SK-N-SH (cell line): ENCODE results near the gene CCDC148. TPM values are rescaled to one million over a fixed set of nuclear protein-coding genes. Genes with fewer than 3 reads are reported as not detected.

Experiments
- CTCF ChIA-PET: fragments of 300-600, 350-600 bp; formaldehyde crosslinking; extraction: SDS; loops from one replicate; lab custom pipeline; 2021; lab: Yijun Ruan, JAX
- POLR2A ChIA-PET: fragments of 350-600 bp; sonication (Branson Sonifier 250); formaldehyde crosslinking; extraction: SDS; loops from one replicate; lab custom pipeline; 2020; ENCODE audit warnings: antibody characterized with exemption, inconsistent platforms; lab: Yijun Ruan, JAX
- DNase-seq: peaks from one replicate; pipeline ENCODE4 v3.0.0; 2012
- H2AFZ ChIP-seq: fragments of 200-600 bp; sonication (generic); 2 replicates; pipeline ENCODE4 v1.8.1; 2016; ENCODE audit warnings: antibody characterized with exemption, mild to moderate bottlenecking, low read depth
- H3F3A ChIP-seq: fragments of 200-600 bp; sonication (generic); replicated peaks from 2 replicates; pipeline ENCODE3; 2016; ENCODE audit warnings: antibody characterized with exemption, mild to moderate bottlenecking; ENCODE audit not compliant: insufficient read depth
- H3K27ac ChIP-seq, 2 experiments: fragments of 200-500 bp in 1 of 2; fragments of 200-600 bp in 1 of 2; sonication (Bioruptor generic) in 1 of 2; sonication (generic), shearing (Covaris generic) in 1 of 2; 2 replicates each; pipeline versions ENCODE4 v1.5.1 to v1.6.1; 2014 to 2016; ENCODE audit warnings: low read depth in 2 of 2, inconsistent platforms in 1 of 2, low read length in 1 of 2, mild to moderate bottlenecking in 1 of 2, mixed read lengths in 1 of 2
- H3K27me3 ChIP-seq: fragments of 200-600 bp; sonication (generic), shearing (Covaris generic); 2 replicates; pipeline ENCODE4 v1.6.1; 2016; ENCODE audit warnings: mixed run types; ENCODE audit not compliant: insufficient read depth
- H3K36me3 ChIP-seq, 2 experiments: fragments of 200-500 bp in 1 of 2; fragments of 200-600 bp in 1 of 2; sonication (Bioruptor generic) in 1 of 2; sonication (generic) in 1 of 2; replicated peaks in 1 of 2; 2 replicates each; pipeline versions ENCODE3 to v1.5.1; 2014 to 2016; ENCODE audit warnings: low read length in 1 of 2, mild to moderate bottlenecking in 1 of 2; ENCODE audit not compliant: insufficient read depth in 2 of 2, control insufficient read depth in 1 of 2
- H3K4me1 ChIP-seq, 2 experiments: fragments of 200-500 bp in 1 of 2; fragments of 200-600 bp in 1 of 2; sonication (Bioruptor generic) in 1 of 2; sonication (generic), shearing (Covaris generic) in 1 of 2; 2 replicates each; pipeline versions ENCODE4 v1.5.1 to v1.6.1; 2014 to 2016; ENCODE audit warnings: low read depth in 1 of 2, low read length in 1 of 2, mixed run types in 1 of 2; ENCODE audit not compliant: insufficient read depth in 2 of 2, control insufficient read depth in 1 of 2
- H3K4me2 ChIP-seq: fragments of 200-600 bp; sonication (generic), shearing (Covaris generic); 2 replicates; pipeline ENCODE4 v1.6.1; 2017; ENCODE audit warnings: mixed run types
- H3K4me3 ChIP-seq, 2 experiments: fragments of 200-500 bp in 1 of 2; fragments of 200-600 bp in 1 of 2; sonication (Bioruptor generic) in 1 of 2; sonication (generic), shearing (Covaris generic) in 1 of 2; 2 replicates each; pipeline versions ENCODE4 v1.5.1 to v1.8.1; 2014 to 2016; ENCODE audit warnings: low read depth in 2 of 2, inconsistent platforms in 1 of 2, low read length in 1 of 2, mild to moderate bottlenecking in 1 of 2, mixed read lengths in 1 of 2, moderate library complexity in 1 of 2
- H3K79me2 ChIP-seq: fragments of 200-600 bp; sonication (generic); 2 replicates; pipeline ENCODE4 v1.8.1; 2017; ENCODE audit warnings: mild to moderate bottlenecking; ENCODE audit not compliant: insufficient read depth
- H3K9ac ChIP-seq: fragments of 200-600 bp; sonication (generic); 2 replicates; pipeline ENCODE4 v1.6.1; 2017; ENCODE audit warnings: mixed run types
- H3K9me2 ChIP-seq: fragments of 200-600 bp; sonication (generic); 2 replicates; pipeline ENCODE4 v1.6.1; 2017; ENCODE audit warnings: mixed run types
- H3K9me3 ChIP-seq: fragments of 200-600 bp; sonication (generic); 2 replicates; pipeline ENCODE4 v1.6.1; 2017; ENCODE audit warnings: mixed run types, mild to moderate bottlenecking, moderate library complexity
- H4K20me1 ChIP-seq: fragments of 200-600 bp; sonication (generic); 2 replicates; pipeline ENCODE4 v1.6.1; 2017; ENCODE audit warnings: mild to moderate bottlenecking, mixed run types; ENCODE audit not compliant: insufficient read depth
- ELF1 ChIP-seq: IDR thresholded peaks from 2 replicates; pipeline ENCODE4 v1.4.0; 2012
- EP300 ChIP-seq, 2 experiments: IDR thresholded peaks; 2 replicates each; pipeline versions ENCODE4 v1.4.0 to v1.6.1; 2012; ENCODE audit warnings: borderline replicate concordance in 1 of 2, low read depth in 1 of 2, low read length in 1 of 2
- FOSL2 ChIP-seq: IDR thresholded peaks from 2 replicates; pipeline ENCODE4 v1.4.0; 2012; ENCODE audit warnings: low read depth, mild to moderate bottlenecking, moderate library complexity, borderline replicate concordance
- FOXM1 ChIP-seq: IDR thresholded peaks from 2 replicates; pipeline ENCODE4 v1.4.0; 2012; ENCODE audit warnings: low read depth, mild to moderate bottlenecking
- GATA2 ChIP-seq: sonication (generic); formaldehyde crosslinking; IDR thresholded peaks from 2 replicates; pipeline ENCODE4 v1.5.0; 2020; ENCODE audit warnings: mild to moderate bottlenecking, missing genetic modification reagents
- JUND ChIP-seq: IDR thresholded peaks from 2 replicates; pipeline ENCODE4 v1.4.0; 2012
- MAX ChIP-seq: IDR thresholded peaks from 2 replicates; pipeline ENCODE4 v1.4.0; 2012; ENCODE audit warnings: low read depth
- NFIC ChIP-seq: IDR thresholded peaks from 2 replicates; pipeline ENCODE4 v1.4.0; 2012; ENCODE audit warnings: borderline replicate concordance
- POLR2AphosphoS5 ChIP-seq: IDR thresholded peaks from 2 replicates; pipeline ENCODE4 v1.6.1; 2012; ENCODE audit warnings: low read depth, low read length
- RXRA ChIP-seq: IDR thresholded peaks from 2 replicates; pipeline ENCODE4 v1.4.0; 2012; ENCODE audit warnings: low read depth, mild to moderate bottlenecking, borderline replicate concordance
- SIN3A ChIP-seq: IDR thresholded peaks from 2 replicates; pipeline ENCODE4 v1.6.1; 2012; ENCODE audit warnings: low read depth, mild to moderate bottlenecking, low read length, moderate library complexity, borderline replicate concordance
- TCF12 ChIP-seq: IDR thresholded peaks from 2 replicates; pipeline ENCODE4 v1.4.0; 2012
- YY1 ChIP-seq: IDR thresholded peaks from 2 replicates; pipeline ENCODE4 v1.4.0; 2012; ENCODE audit warnings: low read depth, mild to moderate bottlenecking
- WGBS: methylation state at CpG from one replicate; pipeline ENCODE4 v1.1.6; 2017; ENCODE audit warnings: low lambda C conversion rate; 5-methylcytosine and 5-hydroxymethylcytosine counted together
- polyA plus RNA-seq, 3 experiments: library from polyadenylated mRNA; depleted of rRNA; stranded (reverse); fragments of >200 nt; gene quantifications; 2 replicates each; pipeline ENCODE4 v1.2.3, GENCODE V29; 2012
- TF ChIP-seq, protein P1 (sequence below): IDR thresholded peaks from 2 replicates; pipeline ENCODE4; 2012
- TF ChIP-seq, protein P2 (sequence below): fragments of 150-350 bp; IDR thresholded peaks from 2 replicates; pipeline ENCODE4 v1.6.1; 2017; ENCODE audit warnings: antibody characterized with exemption, low read length, low read depth, borderline replicate concordance
- TF ChIP-seq, protein P3 (sequence below): IDR thresholded peaks from 2 replicates; pipeline ENCODE4 v1.4.0; 2012; ENCODE audit warnings: low read depth, borderline replicate concordance

The CCDC148 gene
- polyA plus RNA-seq, 1 of the 3 experiments (the other 2 are of a cell fraction), result 0.18 TPM

DNA sequence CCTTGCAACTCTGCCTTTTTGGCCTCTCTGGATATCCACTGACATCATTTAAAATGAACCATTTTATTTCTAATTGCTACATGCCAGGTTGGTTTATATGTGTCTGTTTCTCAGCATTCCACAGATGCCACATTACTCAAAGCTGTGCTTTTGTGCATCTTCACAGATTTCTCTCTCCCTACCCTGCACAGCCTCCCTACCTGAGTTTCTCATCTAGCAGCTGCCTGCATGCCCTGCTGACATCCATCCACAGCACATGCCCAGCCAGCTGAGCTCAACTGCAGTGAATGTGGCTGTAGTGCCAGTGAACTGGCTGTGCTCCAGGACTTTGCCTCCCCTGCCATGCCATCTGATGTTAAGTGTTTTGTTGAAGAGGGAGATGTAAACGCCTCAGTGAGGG lies 44.7 kb upstream of the CCDC148 start (continued):
- TF ChIP-seq, protein P1, sequence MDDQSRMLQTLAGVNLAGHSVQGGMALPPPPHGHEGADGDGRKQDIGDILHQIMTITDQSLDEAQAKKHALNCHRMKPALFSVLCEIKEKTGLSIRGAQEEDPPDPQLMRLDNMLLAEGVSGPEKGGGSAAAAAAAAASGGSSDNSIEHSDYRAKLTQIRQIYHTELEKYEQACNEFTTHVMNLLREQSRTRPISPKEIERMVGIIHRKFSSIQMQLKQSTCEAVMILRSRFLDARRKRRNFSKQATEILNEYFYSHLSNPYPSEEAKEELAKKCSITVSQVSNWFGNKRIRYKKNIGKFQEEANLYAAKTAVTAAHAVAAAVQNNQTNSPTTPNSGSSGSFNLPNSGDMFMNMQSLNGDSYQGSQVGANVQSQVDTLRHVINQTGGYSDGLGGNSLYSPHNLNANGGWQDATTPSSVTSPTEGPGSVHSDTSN, result no peak
- peak; percentile 28; the same call in 1 of the 2 replicates for TF ChIP-seq MAX
- peak; percentile 38; the same call in 1 of the 2 replicates for TF ChIP-seq TCF12
- TF ChIP-seq, all 33 proteins: peak for 3

- 94% methylated on average over 2 of the region's 2 CpGs for WGBS
- DNase-seq, result no peak
- Histone ChIP-seq H3K27me3 (no peaks in the 10 kb centered on the region), H4K20me1 (no peaks in the 10 kb centered on the region), H3F3A (peaks cover 19% of the 10 kb centered on the region), H3K9ac (no peak overlapping the region), H3K4me2 (no peak overlapping the region), H3K27ac (peak overlapping the region in 1 of 2 experiments; percentile 5; a peak in 1 of 4 replicates), H3K36me3 (no peaks in the 10 kb centered on the region), H3K4me3 (no peak overlapping the region), H3K79me2 (peaks cover 41% of the 10 kb centered on the region; the same call in 1 of the 2 replicates), H3K9me2 (no peaks in the 10 kb centered on the region), H3K9me3 (no peaks in the 10 kb centered on the region), H3K4me1 (peaks cover 23 to 46% of the 10 kb centered on the region in 2 experiments), H2AFZ (no peak overlapping the region)
- ChIA-PET POLR2A (no interaction called here), CTCF (interaction anchor here (1.4 kb wide), 1 partner anchor 39 kb away, joined by 3 read pairs; no protein-coding TSS in a partner anchor)
- TF ChIP-seq FOSL2, result no peak
- no peak for TF ChIP-seq GATA2
- TF ChIP-seq FOXM1, result no peak
- TF ChIP-seq POLR2AphosphoS5, result no peak
- no peak for TF ChIP-seq NFIC
- TF ChIP-seq ELF1, result no peak
- TF ChIP-seq JUND, result no peak
- no peak for TF ChIP-seq RXRA
- TF ChIP-seq, protein P2, sequence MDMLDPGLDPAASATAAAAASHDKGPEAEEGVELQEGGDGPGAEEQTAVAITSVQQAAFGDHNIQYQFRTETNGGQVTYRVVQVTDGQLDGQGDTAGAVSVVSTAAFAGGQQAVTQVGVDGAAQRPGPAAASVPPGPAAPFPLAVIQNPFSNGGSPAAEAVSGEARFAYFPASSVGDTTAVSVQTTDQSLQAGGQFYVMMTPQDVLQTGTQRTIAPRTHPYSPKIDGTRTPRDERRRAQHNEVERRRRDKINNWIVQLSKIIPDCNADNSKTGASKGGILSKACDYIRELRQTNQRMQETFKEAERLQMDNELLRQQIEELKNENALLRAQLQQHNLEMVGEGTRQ, result no peak
- no peak for TF ChIP-seq YY1
- no peak for TF ChIP-seq TCF12
- TF ChIP-seq SIN3A, result no peak
- TF ChIP-seq EP300 (IDR thresholded peaks at IDR 0.05; ENCODE audit: borderline replicate concordance in 1 of 2, low read depth in 1 of 2, low read length in 1 of 2), result no peak
- TF ChIP-seq MAX, result no peak
- TF ChIP-seq, protein P3, sequence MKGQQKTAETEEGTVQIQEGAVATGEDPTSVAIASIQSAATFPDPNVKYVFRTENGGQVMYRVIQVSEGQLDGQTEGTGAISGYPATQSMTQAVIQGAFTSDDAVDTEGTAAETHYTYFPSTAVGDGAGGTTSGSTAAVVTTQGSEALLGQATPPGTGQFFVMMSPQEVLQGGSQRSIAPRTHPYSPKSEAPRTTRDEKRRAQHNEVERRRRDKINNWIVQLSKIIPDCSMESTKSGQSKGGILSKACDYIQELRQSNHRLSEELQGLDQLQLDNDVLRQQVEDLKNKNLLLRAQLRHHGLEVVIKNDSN, result no peak
These were observed 43.8 kb upstream of the CCDC148 start for GRCh38 chr2:158500333-158500732.
